Mesendoderm (in vitro differentiated cells): ENCODE measurements around the gene ACD. TPM values are rescaled to one million over a fixed set of nuclear protein-coding genes. Genes with fewer than 3 reads are reported as not detected.

Experiments used
- DNase-seq: peaks from one replicate; pipeline ENCODE4 v3.0.0; 2013
- H2AK5ac ChIP-seq: 2 replicates; pipeline ENCODE4 v1.6.1; 2013; ENCODE audit warnings: low read length, inconsistent platforms
- H2BK120ac ChIP-seq: 2 replicates; pipeline ENCODE4 v1.6.1; 2013; ENCODE audit warnings: low read depth, mild to moderate bottlenecking, low read length, moderate library complexity, mixed read lengths
- H2BK15ac ChIP-seq: replicated peaks from 2 replicates; pipeline ENCODE4 v1.6.1; 2013; ENCODE audit warnings: low read depth, mild to moderate bottlenecking, moderate library complexity
- H2BK5ac ChIP-seq: 2 replicates; pipeline ENCODE4 v1.6.1; 2013; ENCODE audit warnings: low read length, inconsistent platforms
- H3K18ac ChIP-seq: 2 replicates; pipeline ENCODE4 v1.6.1; 2013; ENCODE audit warnings: mild to moderate bottlenecking, low read length, mixed read lengths
- H3K23ac ChIP-seq: one replicate; pipeline ENCODE4 v1.6.1; 2013; ENCODE audit warnings: low read length
- H3K27ac ChIP-seq: 2 replicates; pipeline ENCODE4 v1.5.1; 2013; ENCODE audit warnings: low read depth, mild to moderate bottlenecking, inconsistent platforms, low read length, moderate library complexity
- H3K27me3 ChIP-seq: 2 replicates; pipeline ENCODE4 v1.6.1; 2013; ENCODE audit warnings: low read length, control low read depth, mild to moderate bottlenecking, inconsistent platforms; ENCODE audit not compliant: insufficient read depth, poor library complexity
- H3K36me3 ChIP-seq: 2 replicates; pipeline ENCODE4 v1.6.1; 2013; ENCODE audit warnings: low read length, inconsistent platforms; ENCODE audit not compliant: control insufficient read depth, insufficient read depth
- H3K4ac ChIP-seq: one replicate; pipeline ENCODE4 v1.6.1; 2013; ENCODE audit warnings: low read depth, mild to moderate bottlenecking, low read length, moderate library complexity
- H3K4me1 ChIP-seq: 2 replicates; pipeline ENCODE4 v1.6.1; 2013; ENCODE audit warnings: low read depth, low read length, inconsistent platforms; ENCODE audit not compliant: control insufficient read depth
- H3K4me2 ChIP-seq: 2 replicates; pipeline ENCODE4 v1.6.1; 2013; ENCODE audit warnings: low read length
- H3K4me3 ChIP-seq: 2 replicates; pipeline ENCODE4 v1.5.1; 2013; ENCODE audit warnings: mild to moderate bottlenecking, low read length
- H3K56ac ChIP-seq: one replicate; pipeline ENCODE4 v1.6.1; 2013; ENCODE audit warnings: low read length
- H3K79me1 ChIP-seq: 2 replicates; pipeline ENCODE4 v1.6.1; 2013; ENCODE audit warnings: low read length, inconsistent platforms
- H3K79me2 ChIP-seq: 2 replicates; pipeline ENCODE4 v1.6.1; 2013; ENCODE audit warnings: mild to moderate bottlenecking, low read length; ENCODE audit not compliant: control insufficient read depth, insufficient read depth
- H3K9ac ChIP-seq: 2 replicates; pipeline ENCODE4 v1.6.1; 2013; ENCODE audit warnings: low read length, inconsistent platforms
- H4K5ac ChIP-seq: one replicate; pipeline ENCODE4 v1.6.1; 2013; ENCODE audit warnings: low read length
- H4K8ac ChIP-seq: one replicate; pipeline ENCODE4 v1.6.1; 2013; ENCODE audit warnings: low read depth, mild to moderate bottlenecking, control low read depth, low read length, moderate library complexity
- WGBS: extraction: QIAGEN DNeasy Blood & Tissue Kit; methylation state at CpG from one replicate; pipeline ENCODE4 v1.1.7; 2013; ENCODE audit warnings: low lambda C conversion rate, missing lambda C conversion rate; ENCODE audit not compliant: insufficient coverage; ENCODE audit errors: extremely low coverage; 5-methylcytosine and 5-hydroxymethylcytosine counted together
- polyA plus RNA-seq, 2 experiments: library from polyadenylated mRNA; stranded (reverse); fragments of 200-250 nt; gene quantifications; one replicate each; pipeline ENCODE4 v1.2.3, GENCODE V29; 2013

ACD gene
- 30.8 TPM for polyA plus RNA-seq (2013, experiment 1 of 2)
- polyA plus RNA-seq (2013, experiment 2 of 2): 33.8 TPM

DNA sequence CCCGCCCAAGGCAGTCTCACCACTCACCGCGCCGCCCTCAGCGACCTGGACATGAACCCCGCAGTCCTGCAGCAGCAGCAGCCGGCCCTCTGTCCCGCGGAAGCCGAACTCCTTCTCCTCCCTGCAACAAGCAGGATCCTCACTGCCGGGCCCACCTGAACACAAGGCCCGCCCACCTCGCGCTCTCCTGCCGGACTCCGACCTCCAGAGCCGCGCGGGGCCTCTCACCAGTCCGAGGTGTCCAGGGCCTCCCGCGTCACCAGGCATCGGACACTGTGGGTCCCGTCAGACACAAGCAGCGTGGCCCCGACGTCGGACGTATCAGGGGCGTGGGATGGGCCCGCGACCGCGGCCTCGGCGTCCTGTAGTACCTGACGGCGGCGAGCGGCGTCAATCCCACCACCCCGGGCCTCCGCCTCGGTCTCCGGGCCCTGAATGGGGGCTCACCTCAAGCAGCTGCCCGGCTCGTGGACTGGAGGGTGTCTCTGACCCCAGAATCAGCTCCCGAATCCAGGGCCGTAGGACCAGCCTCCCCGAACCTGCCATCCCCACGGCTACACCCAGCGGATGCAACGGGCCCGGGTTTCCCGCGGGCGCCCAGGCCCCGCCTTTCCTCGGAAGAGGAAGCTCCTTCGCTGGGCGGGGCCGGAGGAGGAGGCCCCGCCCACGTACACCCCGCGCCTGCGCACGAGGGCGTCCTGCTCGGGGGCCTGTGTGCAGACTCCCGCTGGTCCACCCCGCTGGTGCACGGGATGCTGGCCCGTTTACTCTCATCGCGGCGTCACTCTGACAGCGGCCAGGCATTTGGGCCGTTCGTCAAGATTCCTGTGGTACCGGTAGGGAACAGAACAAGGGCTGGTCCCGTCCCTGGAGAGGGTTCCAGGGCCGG is at the start of gene ACD:
TSS of gene ACD (minus strand) at position 586 of the 889 bp plus-strand sequence. CDS start at position 546, 40 bp downstream.
- no peak within 1 kb of the TSS for H3K23ac ChIP-seq
- H3K18ac ChIP-seq: no peak within 1 kb of the TSS
- no peak within 1 kb of the TSS for H3K4ac ChIP-seq
- DNase-seq: peak; percentile 93
- H3K4me2 ChIP-seq: peak within 1 kb of the TSS; percentile 100
- H3K79me1 ChIP-seq: peaks cover 4% of the 10 kb centered on the region
- H2BK15ac ChIP-seq: no peak within 1 kb of the TSS
- H2BK5ac ChIP-seq: peak within 1 kb of the TSS; percentile 84
- no peak within 1 kb of the TSS for H2AK5ac ChIP-seq
- H3K56ac ChIP-seq: peak within 1 kb of the TSS; percentile 96
- H3K27me3 ChIP-seq: no peaks in the 10 kb centered on the region
- H4K5ac ChIP-seq: no peak within 1 kb of the TSS
- no peak within 1 kb of the TSS for H4K8ac ChIP-seq
- H3K9ac ChIP-seq: peak within 1 kb of the TSS; percentile 96
- WGBS: no CpG with 5 or more reads among the region's 83 CpGs
- H3K79me2 ChIP-seq: peaks cover 2% of the 10 kb centered on the region
- no peak within 1 kb of the TSS for H2BK120ac ChIP-seq
- peak within 1 kb of the TSS; percentile 95 for H3K4me3 ChIP-seq
- peak within 1 kb of the TSS; percentile 3 for H3K27ac ChIP-seq
- H3K4me1 ChIP-seq: no peaks in the 10 kb centered on the region
- H3K36me3 ChIP-seq: no peaks in the 10 kb centered on the region

GRCh38 chr16:67709050-67709449 is 49.0 kb upstream of the ACD start:
- no peak overlapping the region for H3K4me3 ChIP-seq
- H3K36me3 ChIP-seq: no peaks in the 10 kb centered on the region
- H2BK120ac ChIP-seq: no peak overlapping the region
- no peak overlapping the region for H3K4me2 ChIP-seq
- peaks cover 3% of the 10 kb centered on the region for H3K4me1 ChIP-seq
- no peak overlapping the region for H2AK5ac ChIP-seq
- peaks cover 15% of the 10 kb centered on the region for H3K79me2 ChIP-seq
- H3K23ac ChIP-seq: no peak overlapping the region
- H3K79me1 ChIP-seq: peaks cover 10% of the 10 kb centered on the region
- no peak overlapping the region for H2BK5ac ChIP-seq
- no peaks in the 10 kb centered on the region for H3K27me3 ChIP-seq
- H3K56ac ChIP-seq: no peak overlapping the region
- H4K5ac ChIP-seq: no peak overlapping the region
- no peak overlapping the region for H3K9ac ChIP-seq
- H2BK15ac ChIP-seq: no peak overlapping the region
- WGBS: no CpG with 5 or more reads among the region's 1 CpG
- no peak overlapping the region for H3K27ac ChIP-seq
- H3K18ac ChIP-seq: no peak overlapping the region
- no peak overlapping the region for H3K4ac ChIP-seq
- DNase-seq: no peak
- no peak overlapping the region for H4K8ac ChIP-seq

GRCh38 chr16:67708368-67708771 is 48.3 kb upstream of the ACD start:
- H2BK120ac ChIP-seq: no peak overlapping the region
- H3K18ac ChIP-seq: no peak overlapping the region
- no peaks in the 10 kb centered on the region for H3K4me1 ChIP-seq
- no peak overlapping the region for H3K56ac ChIP-seq
- H4K8ac ChIP-seq: no peak overlapping the region
- no peaks in the 10 kb centered on the region for H3K36me3 ChIP-seq
- no peak overlapping the region for H4K5ac ChIP-seq
- H3K27ac ChIP-seq: no peak overlapping the region
- no peak overlapping the region for H3K4ac ChIP-seq
- H3K9ac ChIP-seq: no peak overlapping the region
- no CpG with 5 or more reads among the region's 2 CpGs for WGBS
- no peak overlapping the region for H3K23ac ChIP-seq
- H3K27me3 ChIP-seq: no peaks in the 10 kb centered on the region
- no peak overlapping the region for H2AK5ac ChIP-seq
- no peak overlapping the region for H2BK5ac ChIP-seq
- H3K79me1 ChIP-seq: peaks cover 8% of the 10 kb centered on the region
- H3K79me2 ChIP-seq: peaks cover 15% of the 10 kb centered on the region
- no peak overlapping the region for H3K4me3 ChIP-seq
- no peak overlapping the region for H2BK15ac ChIP-seq
- DNase-seq: no peak
- H3K4me2 ChIP-seq: no peak overlapping the region

- no peak overlapping the region for H3K4me3 ChIP-seq
- WGBS: no CpG with 5 or more reads among the region's 5 CpGs
Observed at GRCh38 chr16:67707790-67708189, 47.7 kb upstream of the ACD start.

GRCh38 chr16:67707210-67707609 is 47.1 kb upstream of the ACD start:
- H3K18ac ChIP-seq: no peak overlapping the region
- H3K4me1 ChIP-seq: no peaks in the 10 kb centered on the region
- H2BK15ac ChIP-seq: no peak overlapping the region
- no peak overlapping the region for H2BK5ac ChIP-seq
- WGBS: no CpG with 5 or more reads among the region's 4 CpGs
- H3K27ac ChIP-seq: no peak overlapping the region
- peaks cover 11% of the 10 kb centered on the region for H3K79me2 ChIP-seq
- no peak overlapping the region for H3K4me3 ChIP-seq
- H3K9ac ChIP-seq: no peak overlapping the region
- no peak overlapping the region for H2AK5ac ChIP-seq
- no peaks in the 10 kb centered on the region for H3K27me3 ChIP-seq
- no peak overlapping the region for H3K23ac ChIP-seq
- no peaks in the 10 kb centered on the region for H3K36me3 ChIP-seq
- no peak overlapping the region for H3K4me2 ChIP-seq
- H4K5ac ChIP-seq: no peak overlapping the region
- peaks cover 5% of the 10 kb centered on the region for H3K79me1 ChIP-seq
- no peak overlapping the region for H4K8ac ChIP-seq
- DNase-seq: no peak
- H2BK120ac ChIP-seq: no peak overlapping the region
- H3K4ac ChIP-seq: no peak overlapping the region
- no peak overlapping the region for H3K56ac ChIP-seq

More at GRCh38 chr16:67707790-67708189, 47.7 kb upstream of the ACD start:
- no peak for DNase-seq
- Histone ChIP-seq H3K18ac (no peak overlapping the region), H2AK5ac (no peak overlapping the region), H3K27me3 (no peaks in the 10 kb centered on the region), H3K27ac (no peak overlapping the region), H3K4me1 (no peaks in the 10 kb centered on the region), H3K23ac (no peak overlapping the region), H2BK5ac (no peak overlapping the region), H2BK15ac (no peak overlapping the region), H3K79me2 (peaks cover 11% of the 10 kb centered on the region), H4K8ac (no peak overlapping the region), H3K4ac (no peak overlapping the region), H3K56ac (no peak overlapping the region), H2BK120ac (no peak overlapping the region), H3K4me2 (no peak overlapping the region), H3K9ac (no peak overlapping the region), H3K36me3 (no peaks in the 10 kb centered on the region), H3K79me1 (peaks cover 5% of the 10 kb centered on the region), H4K5ac (no peak overlapping the region)
